Activated T-helper 1 cell treated with anti-CD3 and anti-CD28 coated beads, Interleukin-12 subunit alpha, Interleukin-12 subunit beta, Interleukin-2, Interleukin-4 antibody, amounts not matched to agents 30 ng/mL and 10 ng/mL and 1 ng/mL, durations not matched to agents 14 hours and 24 hours and 36 hours (primary cell): ENCODE measurements around the gene KASH5. TPM values are rescaled to one million over a fixed set of nuclear protein-coding genes. Genes with fewer than 3 reads are reported as not detected.

Experiments used
- DNase-seq: peaks from one replicate; pipeline ENCODE4 v3.0.0; 2021; ENCODE audit warnings: low spot score
- H3K27ac Mint-ChIP-seq: one replicate; pipeline ENCODE4 v1.8.0; 2021; ENCODE audit warnings: mild to moderate bottlenecking, mixed read lengths
- H3K27me3 Mint-ChIP-seq: one replicate; pipeline ENCODE4 v1.8.0; 2022; ENCODE audit warnings: mild to moderate bottlenecking, moderate library complexity, mixed read lengths; ENCODE audit not compliant: insufficient read depth
- H3K36me3 Mint-ChIP-seq: one replicate; pipeline ENCODE4 v1.8.0; 2021; ENCODE audit warnings: low read depth, mixed read lengths
- H3K4me1 Mint-ChIP-seq: one replicate; pipeline ENCODE4 v1.8.0; 2021; ENCODE audit warnings: low read depth, mixed read lengths
- H3K4me3 Mint-ChIP-seq: one replicate; pipeline ENCODE4 v1.8.0; 2021; ENCODE audit warnings: mild to moderate bottlenecking, moderate library complexity, mixed read lengths
- H3K9me3 Mint-ChIP-seq: one replicate; pipeline ENCODE4 v1.8.0; 2021; ENCODE audit warnings: mixed read lengths
- intact Hi-C: fragments of 100-400 bp; cut with micrococcal nuclease; formaldehyde crosslinking; loops from one replicate; pipeline ENCODE4 v1.15.1; 2024
- total RNA-seq: library from RNA; stranded (reverse); gene quantifications from 2 replicates; pipeline ENCODE4 v1.2.3, GENCODE V29; 2022

KASH5 gene
- total RNA-seq, 1 donor from 2014 or later = not detected

GRCh38 chr19:49348305-49349189, 39.5 kb upstream of the KASH5 start:
- H3K4me3 Mint-ChIP-seq = no peak overlapping the region
- H3K4me1 Mint-ChIP-seq = peaks cover 6% of the 10 kb centered on the region
- peaks cover 3% of the 10 kb centered on the region for H3K27me3 Mint-ChIP-seq
- no peak overlapping the region for H3K27ac Mint-ChIP-seq
- H3K9me3 Mint-ChIP-seq = no peaks in the 10 kb centered on the region
- peaks cover 4% of the 10 kb centered on the region for H3K36me3 Mint-ChIP-seq
- no peak for DNase-seq
- intact Hi-C loops = no loop called here

- peaks cover 3% of the 10 kb centered on the region for H3K27me3 Mint-ChIP-seq
- H3K27ac Mint-ChIP-seq = no peak overlapping the region
- no peak for DNase-seq
- intact Hi-C loops = no loop called here
- peaks cover 5% of the 10 kb centered on the region for H3K4me1 Mint-ChIP-seq
- H3K9me3 Mint-ChIP-seq = no peaks in the 10 kb centered on the region
- no peak overlapping the region for H3K4me3 Mint-ChIP-seq
- H3K36me3 Mint-ChIP-seq = peaks cover 3% of the 10 kb centered on the region
These were observed 38.5 kb upstream of the KASH5 start for GRCh38 chr19:49349567-49349966.

- DNase-seq = no peak
- no peak overlapping the region for H3K27ac Mint-ChIP-seq
- no peak overlapping the region for H3K4me3 Mint-ChIP-seq
- peaks cover 11% of the 10 kb centered on the region for H3K4me1 Mint-ChIP-seq
- intact Hi-C loops = no loop called here
- H3K36me3 Mint-ChIP-seq = no peaks in the 10 kb centered on the region
- peaks cover 33% of the 10 kb centered on the region for H3K27me3 Mint-ChIP-seq
- no peaks in the 10 kb centered on the region for H3K9me3 Mint-ChIP-seq
These were observed 32.1 kb upstream of the KASH5 start for GRCh38 chr19:49355909-49356353.

- peaks cover 15% of the 10 kb centered on the region for H3K4me1 Mint-ChIP-seq
- H3K27me3 Mint-ChIP-seq = peaks cover 33% of the 10 kb centered on the region
- intact Hi-C loops = no loop called here
- H3K4me3 Mint-ChIP-seq = no peak overlapping the region
- H3K27ac Mint-ChIP-seq = no peak overlapping the region
- H3K9me3 Mint-ChIP-seq = no peaks in the 10 kb centered on the region
- DNase-seq = no peak
- H3K36me3 Mint-ChIP-seq = no peaks in the 10 kb centered on the region
These were observed 31.7 kb upstream of the KASH5 start for GRCh38 chr19:49356382-49356781.

- Mint-ChIP-seq H3K27me3 (peaks cover 40% of the 10 kb centered on the region), H3K4me1 (peaks cover 16% of the 10 kb centered on the region), H3K27ac (no peak overlapping the region), H3K4me3 (no peak overlapping the region), H3K36me3 (no peaks in the 10 kb centered on the region), H3K9me3 (no peaks in the 10 kb centered on the region)
- no peak for DNase-seq
- intact Hi-C loops = no loop called here
These were observed 30.9 kb upstream of the KASH5 start for GRCh38 chr19:49357186-49357585.

- H3K9me3 Mint-ChIP-seq = no peaks in the 10 kb centered on the region
- no peaks in the 10 kb centered on the region for H3K36me3 Mint-ChIP-seq
- intact Hi-C loops = no loop called here
- peaks cover 16% of the 10 kb centered on the region for H3K4me1 Mint-ChIP-seq
- DNase-seq = no peak
- H3K4me3 Mint-ChIP-seq = no peak overlapping the region
- H3K27me3 Mint-ChIP-seq = peaks cover 43% of the 10 kb centered on the region
- H3K27ac Mint-ChIP-seq = no peak overlapping the region
These were observed 27.9 kb upstream of the KASH5 start for GRCh38 chr19:49359851-49360820.

- intact Hi-C loops = loop anchor here (2.0 kb wide), 1 partner anchor 71 kb away; no protein-coding TSS in a partner anchor
- Mint-ChIP-seq H3K4me3 (no peak overlapping the region), H3K36me3 (no peaks in the 10 kb centered on the region), H3K27me3 (peaks cover 41% of the 10 kb centered on the region), H3K4me1 (peaks cover 7% of the 10 kb centered on the region), H3K9me3 (no peaks in the 10 kb centered on the region), H3K27ac (no peak overlapping the region)
- DNase-seq = no peak
These were observed 26.5 kb upstream of the KASH5 start for GRCh38 chr19:49361438-49362047.

GRCh38 chr19:49362048-49362928, 25.8 kb upstream of the KASH5 start, which contains the start of gene TEAD2:
Gene TEAD2, minus strand, starts transcription at chr19:49362416. Its CDS starts 2,341 bp downstream, at chr19:49360075.
- peaks cover 6% of the 10 kb centered on the region for H3K4me1 Mint-ChIP-seq
- no peak for DNase-seq
- H3K27ac Mint-ChIP-seq = no peak within 1 kb of the TSS
- no peaks in the 10 kb centered on the region for H3K9me3 Mint-ChIP-seq
- H3K27me3 Mint-ChIP-seq = peaks cover 36% of the 10 kb centered on the region
- H3K4me3 Mint-ChIP-seq = peak within 1 kb of the TSS; percentile 26
- intact Hi-C loops = loop anchor here (2.0 kb wide), 1 partner anchor 71 kb away; no protein-coding TSS in a partner anchor
- no peaks in the 10 kb centered on the region for H3K36me3 Mint-ChIP-seq

GRCh38 chr19:49362929-49363267, 25.2 kb upstream of the KASH5 start:
- Mint-ChIP-seq H3K9me3 (no peaks in the 10 kb centered on the region), H3K27ac (no peak overlapping the region), H3K36me3 (no peaks in the 10 kb centered on the region), H3K27me3 (peaks cover 32% of the 10 kb centered on the region), H3K4me1 (peaks cover 6% of the 10 kb centered on the region), H3K4me3 (no peak overlapping the region)
- intact Hi-C loops = loop anchor here (1.0 to 2.0 kb wide), 4 partner anchors 28 to 107 kb away; partner anchors contain the start of gene CD37
- no peak for DNase-seq

GRCh38 chr19:49363268-49364082, 24.6 kb upstream of the KASH5 start, which contains the start of gene DKKL1:
Gene DKKL1, plus strand, starts transcription at chr19:49363877. Its CDS starts 122 bp downstream, at chr19:49363999.
- H3K9me3 Mint-ChIP-seq = no peaks in the 10 kb centered on the region
- peaks cover 6% of the 10 kb centered on the region for H3K4me1 Mint-ChIP-seq
- no peaks in the 10 kb centered on the region for H3K36me3 Mint-ChIP-seq
- no peak within 1 kb of the TSS for H3K27ac Mint-ChIP-seq
- H3K27me3 Mint-ChIP-seq = peaks cover 32% of the 10 kb centered on the region
- DNase-seq = peak; percentile 72
- intact Hi-C loops = loop anchor here (1.0 to 2.0 kb wide), 4 partner anchors 28 to 107 kb away; partner anchors contain the start of gene CD37
- H3K4me3 Mint-ChIP-seq = no peak within 1 kb of the TSS

GRCh38 chr19:49364083-49364737, 23.8 kb upstream of the KASH5 start:
- H3K27me3 Mint-ChIP-seq = peaks cover 33% of the 10 kb centered on the region
- no peak overlapping the region for H3K4me3 Mint-ChIP-seq
- no peak for DNase-seq
- no peaks in the 10 kb centered on the region for H3K36me3 Mint-ChIP-seq
- intact Hi-C loops = no loop called here
- H3K9me3 Mint-ChIP-seq = peaks cover 6% of the 10 kb centered on the region
- peaks cover 6% of the 10 kb centered on the region for H3K4me1 Mint-ChIP-seq
- no peak overlapping the region for H3K27ac Mint-ChIP-seq
